Transverse colon (tissue), 4 donors: ENCODE results near the gene SMARCAL1.

Experiments
- CTCF ChIP-seq, 5 experiments: fragments of 200-600 bp in 3 of 5; fragments of 450-650 bp in 2 of 5; sonication (generic) in 3 of 5; IDR thresholded peaks; 1 replicate in 2 of 5; 2 replicates in 3 of 5; pipeline ENCODE4 v1.5.1; 2016 to 2017; ENCODE audit warnings: antibody characterized with exemption in 5 of 5, inconsistent platforms in 3 of 5, mild to moderate bottlenecking in 2 of 5, moderate library complexity in 1 of 5
- EP300 ChIP-seq: sonication (generic); formaldehyde crosslinking; IDR thresholded peaks from one replicate; pipeline ENCODE4 v1.6.1; 2017; ENCODE audit warnings: antibody characterized with exemption, low read depth
- POLR2A ChIP-seq: fragments of 450-650 bp; IDR thresholded peaks from one replicate; pipeline ENCODE4 v1.6.1; 2016; ENCODE audit warnings: antibody characterized with exemption, mild to moderate bottlenecking, moderate library complexity
- POLR2AphosphoS5 ChIP-seq, 3 donors: sonication (generic); formaldehyde crosslinking; IDR thresholded peaks; one replicate each; pipeline ENCODE4 v1.6.1; 2016; ENCODE audit warnings: antibody characterized with exemption in 3 of 3

DNA sequence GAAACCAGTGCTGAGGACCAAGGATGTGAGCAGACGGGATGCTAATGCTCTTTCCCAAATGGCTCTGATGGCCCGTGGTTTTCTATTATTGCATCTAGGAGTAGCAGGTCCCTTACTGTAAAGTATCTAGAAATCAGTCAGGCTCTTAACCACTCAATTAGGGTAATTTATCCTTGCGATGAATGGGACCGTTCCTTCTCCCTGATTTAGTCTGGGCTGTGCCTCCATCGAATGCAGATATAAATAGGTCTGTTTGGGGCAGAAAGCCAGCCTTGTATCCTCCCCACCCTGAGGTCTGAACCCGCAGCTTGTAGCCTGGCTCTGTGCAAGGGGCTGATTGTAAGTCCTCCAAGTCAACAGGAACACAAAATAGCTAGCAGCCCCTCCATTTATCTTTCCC is 9.5 kb upstream of the SMARCAL1 start:
- no peak for TF ChIP-seq CTCF (IDR thresholded peaks at IDR 0.05)
- TF ChIP-seq EP300, result no peak
- TF ChIP-seq POLR2A, result no peak
- TF ChIP-seq POLR2AphosphoS5 (IDR thresholded peaks at IDR 0.05), result no peak
